T-helper 22 cell (primary cell): ENCODE measurements around the gene DPYSL3.

ENCODE experiments used
- DNase-seq: peaks from one replicate; pipeline ENCODE4 v3.0.0-alpha.2; 2020; ENCODE audit warnings: low read depth

Gene DPYSL3

DNA sequence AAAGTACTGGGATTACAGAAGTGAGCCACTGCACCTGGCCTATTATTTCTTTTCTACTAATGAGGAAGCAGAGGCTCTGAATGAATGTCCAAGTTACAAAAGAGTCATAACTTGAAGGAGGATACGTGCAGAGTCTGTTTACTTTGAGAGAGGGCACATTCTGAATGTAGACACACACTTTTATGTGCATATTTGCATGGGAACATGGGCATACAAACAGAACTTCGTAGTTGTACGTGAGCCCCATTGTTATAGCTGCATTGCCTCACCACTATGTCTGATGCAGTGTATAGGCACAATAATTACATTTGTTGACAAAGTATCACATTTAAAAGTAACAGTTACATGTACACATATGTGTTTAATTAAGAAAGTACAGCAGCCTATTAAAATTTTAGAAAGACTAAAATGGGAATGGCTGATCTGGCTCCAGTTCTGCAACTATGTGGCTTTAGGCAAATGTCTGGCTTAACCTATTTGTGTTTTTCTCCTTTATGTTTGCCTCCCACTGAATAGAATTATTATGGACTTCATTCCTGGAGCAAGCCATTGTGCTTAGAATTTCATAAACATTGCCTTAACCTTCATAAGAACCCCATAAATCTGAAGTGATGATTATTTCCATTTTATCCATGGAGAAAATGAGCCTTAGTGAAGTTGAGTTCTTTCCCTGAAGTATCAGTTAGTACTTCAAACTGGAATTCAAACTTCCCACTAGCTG, 3.0 kb upstream of the DPYSL3 start:
- no peak for DNase-seq

DNA sequence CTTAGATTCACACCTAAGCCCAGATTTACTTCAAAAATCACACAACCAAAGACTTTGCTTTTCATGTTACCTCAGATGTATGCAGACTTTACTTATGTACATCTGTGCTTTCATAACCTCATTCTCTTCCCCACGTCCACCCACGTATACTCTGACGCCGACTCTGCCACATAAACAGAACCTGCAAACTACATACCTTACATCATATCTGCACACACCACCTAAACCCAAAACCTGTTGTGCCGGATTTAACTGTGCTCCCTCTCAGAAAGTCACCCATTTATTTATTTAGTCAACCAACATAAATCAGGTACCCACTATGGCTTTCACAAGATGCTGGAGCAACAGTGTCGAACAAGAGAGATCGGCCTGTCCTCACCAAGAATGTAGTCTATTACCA, 1.0 kb upstream of the DPYSL3 start:
- DNase-seq, result no peak

DNA sequence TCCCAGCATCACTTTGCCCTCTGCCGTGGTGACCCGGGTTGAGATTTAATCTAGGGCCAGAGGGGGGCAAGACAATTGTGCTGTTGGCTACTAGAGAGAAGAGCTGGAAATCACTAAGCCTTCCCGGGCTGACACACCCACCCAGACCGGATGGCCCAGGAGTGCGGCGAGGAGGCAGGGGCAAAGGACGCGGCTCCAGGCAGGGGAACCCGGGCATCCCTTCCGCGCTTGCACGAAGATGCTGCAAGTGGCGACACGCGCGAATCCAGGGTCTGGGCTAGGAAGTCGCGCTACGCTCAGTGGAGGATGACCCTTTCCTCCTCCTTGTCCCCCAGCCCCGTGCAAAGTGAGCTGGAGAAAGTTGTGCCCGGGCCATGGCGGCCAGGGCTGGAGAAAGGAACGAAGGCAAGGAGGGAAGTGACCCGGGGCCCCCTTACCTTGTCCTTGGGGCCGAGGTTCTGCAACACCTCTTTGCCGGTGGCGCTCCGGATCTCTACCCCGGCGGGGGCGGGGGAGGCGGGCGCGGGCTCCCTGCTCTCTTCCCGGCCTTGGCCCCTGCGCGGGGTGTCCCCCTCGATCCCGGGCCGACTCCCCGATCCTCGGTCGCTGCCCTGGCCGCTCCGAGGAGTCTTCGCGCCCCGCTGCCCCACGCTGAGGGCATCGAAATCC, 693 bp downstream of the DPYSL3 start:
- DNase-seq, result no peak

DNA sequence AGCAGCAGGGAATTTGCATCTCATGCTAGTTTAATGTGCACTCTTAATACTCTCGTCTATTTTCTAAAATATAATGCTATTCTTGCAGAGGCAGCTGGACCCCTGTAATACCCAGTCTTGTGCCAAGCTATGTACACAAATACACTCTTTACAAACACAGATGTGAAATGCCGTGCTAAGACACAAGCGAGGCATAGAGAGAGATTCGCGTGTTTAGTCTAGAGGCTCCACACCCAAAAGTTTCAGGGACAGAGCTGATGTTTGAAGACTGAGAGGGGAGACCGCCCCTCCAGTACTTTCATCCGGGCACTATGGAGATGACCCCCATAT, 1.2 kb downstream of the DPYSL3 start:
- DNase-seq, result no peak

DNA sequence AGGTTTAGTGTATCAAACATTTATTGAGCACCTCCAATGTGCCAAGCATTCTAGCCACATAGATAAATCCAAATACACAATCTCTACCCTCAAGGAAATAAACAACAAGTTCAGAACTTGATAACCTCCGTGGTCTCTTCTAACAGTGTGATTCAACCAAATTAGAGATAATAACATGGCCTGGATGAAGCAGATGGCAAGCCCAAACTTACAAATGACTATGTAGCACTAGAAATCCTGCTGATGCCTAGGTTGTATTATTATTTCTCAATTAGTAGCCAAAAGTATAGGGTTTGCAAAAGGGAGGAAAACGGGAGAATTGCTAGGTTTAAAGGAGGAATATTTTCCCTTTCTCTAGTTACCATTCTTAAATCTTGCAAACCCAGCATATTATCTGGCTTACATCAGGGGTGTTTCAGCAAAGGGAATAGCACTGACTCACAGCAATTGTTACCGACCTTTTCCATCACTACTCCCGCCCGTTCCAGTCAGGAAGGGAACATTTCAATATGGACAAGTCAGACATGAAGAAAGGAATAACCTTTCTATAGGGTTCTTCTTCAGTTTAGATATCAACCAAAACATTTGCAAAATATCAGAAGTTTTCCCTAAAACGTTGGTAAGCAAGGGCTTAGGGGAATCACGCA, 2.3 kb downstream of the DPYSL3 start:
- DNase-seq, result no peak

DNA sequence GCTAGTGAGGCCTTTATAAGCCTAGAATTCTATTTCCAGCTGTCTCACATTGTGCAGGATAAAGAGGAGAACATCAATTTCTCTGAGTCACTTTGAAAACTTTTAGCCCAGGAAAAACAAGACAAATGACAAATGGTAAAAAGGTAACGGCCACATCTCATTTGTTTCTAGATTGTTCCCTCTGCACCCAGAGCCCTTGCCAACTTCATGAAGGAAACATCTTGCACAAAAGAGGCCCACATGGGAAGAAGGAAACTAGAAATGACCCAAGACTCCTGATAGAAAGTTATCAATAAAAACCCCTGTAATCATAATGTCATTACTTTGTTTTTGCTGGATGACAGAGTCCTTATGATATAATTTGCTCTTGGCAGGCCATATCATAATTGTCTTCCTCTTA, 5.3 kb downstream of the DPYSL3 start:
- no peak for DNase-seq

DNA sequence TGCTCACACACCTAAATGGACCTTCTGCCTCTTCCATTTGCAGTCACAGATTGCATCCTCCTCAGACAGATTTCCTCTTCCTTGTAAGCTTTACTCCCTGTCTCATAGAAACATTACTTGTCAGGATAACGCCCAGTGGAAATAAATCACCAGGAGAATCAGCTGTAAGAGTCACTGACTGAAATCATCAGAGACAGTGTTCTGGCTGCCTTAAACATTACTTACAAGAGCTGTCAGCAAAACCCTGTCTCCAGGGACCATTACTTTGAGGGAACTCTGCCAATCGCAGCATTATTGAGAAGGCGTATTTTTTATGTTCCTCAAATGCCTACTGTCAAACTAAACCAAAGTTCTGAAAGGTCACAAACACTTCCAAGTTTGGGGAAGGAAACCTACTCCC, 5.9 kb downstream of the DPYSL3 start:
- DNase-seq, result no peak

DNA sequence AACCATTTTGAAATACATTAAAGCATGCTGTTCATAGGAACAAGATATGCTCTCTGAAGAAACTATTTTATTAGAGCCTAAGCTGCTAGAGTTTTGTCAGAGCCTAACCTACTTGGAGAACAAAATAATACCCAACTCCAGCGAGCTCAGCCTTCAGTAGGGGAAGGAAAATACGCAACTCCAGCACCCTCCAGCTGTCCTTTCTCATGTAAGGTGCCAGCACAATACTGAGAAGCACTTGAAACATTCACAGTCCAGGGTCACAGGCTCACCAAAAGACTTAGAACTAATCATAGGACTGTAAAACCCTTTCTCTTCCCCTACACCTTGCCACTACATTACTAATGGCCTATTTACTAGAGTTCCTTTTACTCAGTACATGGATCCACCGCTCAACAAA, 18.9 kb downstream of the DPYSL3 start:
- no peak for DNase-seq

DNA sequence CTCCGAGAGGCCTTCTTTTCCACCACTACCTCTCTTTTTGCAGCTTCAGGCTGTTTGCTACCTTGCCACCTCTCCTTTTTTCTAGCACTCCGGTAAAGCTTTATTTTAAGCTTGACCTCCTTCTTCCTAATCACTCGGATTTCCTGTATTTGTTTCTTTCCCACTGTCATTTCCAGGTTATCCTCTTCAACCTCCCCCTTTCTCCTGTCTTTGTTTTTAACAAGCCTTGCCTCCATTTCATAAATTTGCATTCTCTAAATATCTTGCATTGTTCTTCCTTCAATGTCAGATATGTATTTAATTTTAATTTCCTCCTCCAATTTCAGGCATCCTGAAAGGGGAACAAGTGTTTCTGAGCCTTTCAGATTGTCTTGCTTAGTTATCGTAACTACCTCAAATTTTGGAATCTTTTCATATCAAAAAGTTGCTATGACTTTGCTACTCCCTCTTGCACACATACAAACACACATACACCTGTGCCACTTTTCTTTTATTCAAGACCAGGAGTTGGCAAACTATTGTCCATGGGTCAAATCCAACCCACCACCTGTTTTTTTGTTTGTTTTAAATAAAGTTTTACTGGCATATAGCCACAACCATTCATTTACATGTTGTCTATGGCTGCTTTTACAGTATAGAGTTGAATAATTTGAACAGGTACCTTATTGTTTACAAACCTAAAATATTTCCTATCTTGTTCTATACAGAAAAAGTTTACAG, 22.7 kb downstream of the DPYSL3 start:
- DNase-seq, result no peak

DNA sequence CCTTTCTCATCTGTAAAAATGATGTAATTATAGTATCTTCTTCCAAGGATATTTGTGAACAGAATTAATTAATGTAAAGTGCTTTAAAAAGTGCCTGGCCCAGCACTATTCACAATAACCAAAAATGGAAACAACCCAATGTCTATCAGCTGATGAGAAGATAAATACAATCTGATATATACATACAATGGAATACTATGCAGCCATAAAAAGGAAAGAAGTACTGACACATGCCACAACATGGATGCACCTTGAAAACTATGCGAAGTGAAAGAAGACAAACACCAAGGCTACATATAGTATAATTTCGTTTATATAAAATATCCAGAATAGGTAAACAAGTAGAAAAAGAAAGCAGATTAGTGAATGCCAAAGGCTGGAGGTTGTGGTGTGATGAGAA, 24.1 kb downstream of the DPYSL3 start:
- no peak for DNase-seq

DNA sequence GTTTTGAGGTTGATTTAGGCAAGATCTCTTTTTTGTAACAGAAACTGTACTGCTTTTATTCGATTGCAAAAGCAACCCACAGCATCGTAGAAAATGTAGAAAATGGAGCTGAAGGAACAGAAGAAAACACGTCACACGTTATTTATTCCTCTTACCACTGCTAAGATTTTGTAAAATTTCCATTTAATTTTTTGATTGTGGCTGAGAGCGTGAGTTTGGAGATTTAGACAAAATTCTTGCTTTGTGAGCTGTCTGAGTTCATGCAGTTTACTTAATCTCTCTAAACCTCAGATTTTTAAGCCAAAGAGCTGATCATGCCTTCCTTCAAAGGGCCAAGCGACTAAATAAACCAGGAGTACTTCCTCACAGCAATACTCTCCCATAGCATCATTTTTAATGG, 24.8 kb downstream of the DPYSL3 start:
- no peak for DNase-seq

DNA sequence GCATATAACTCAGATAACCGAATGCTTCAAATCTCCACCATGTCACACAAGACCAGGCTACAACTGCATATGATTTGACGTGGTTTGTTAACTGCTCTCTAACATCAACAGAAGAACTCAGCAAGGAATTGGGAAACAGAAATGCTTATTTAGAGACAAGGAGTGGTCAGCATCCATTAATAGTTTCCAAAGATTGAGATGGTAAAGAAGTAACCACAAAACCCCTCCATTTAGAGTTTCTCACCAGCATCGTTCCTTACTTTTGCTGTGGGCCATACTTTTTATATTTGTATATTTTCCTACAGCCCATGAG, 25.2 kb downstream of the DPYSL3 start:
- DNase-seq, result no peak

DNA sequence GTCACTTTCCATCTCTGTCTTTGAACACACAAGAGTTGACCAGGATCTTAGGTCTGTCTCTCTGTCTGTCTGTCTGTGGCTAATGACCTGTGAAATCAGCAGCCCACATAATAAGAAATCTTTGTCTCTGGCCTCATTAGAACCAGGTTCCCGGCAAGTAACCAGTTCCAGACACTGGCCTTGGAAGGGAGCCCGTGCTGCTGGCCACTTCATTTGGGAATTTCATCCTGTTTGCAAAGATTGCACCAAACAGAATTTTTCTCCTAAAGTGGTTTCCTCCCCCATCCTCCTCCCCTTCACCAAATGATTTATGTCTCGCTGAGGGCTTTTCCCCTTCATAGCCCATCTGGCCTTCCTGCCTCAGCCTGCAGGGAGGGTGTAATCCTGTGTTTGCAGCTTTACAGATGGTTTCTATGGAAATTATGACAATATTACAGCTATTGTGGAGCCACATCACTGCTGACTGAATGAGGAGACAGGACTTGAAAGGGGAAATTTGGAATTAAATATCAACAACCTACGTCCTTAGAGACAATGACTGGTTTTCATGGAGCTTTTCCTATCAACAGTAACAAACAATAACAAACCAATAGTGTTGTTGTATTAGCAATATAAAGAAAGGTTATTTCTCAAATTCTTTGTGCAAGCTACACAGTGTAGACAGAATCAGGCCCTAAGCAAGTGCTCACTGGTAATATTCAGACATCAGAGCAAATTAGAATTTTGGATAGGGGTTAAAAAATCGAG, 25.7 kb downstream of the DPYSL3 start:
- no peak for DNase-seq

DNA sequence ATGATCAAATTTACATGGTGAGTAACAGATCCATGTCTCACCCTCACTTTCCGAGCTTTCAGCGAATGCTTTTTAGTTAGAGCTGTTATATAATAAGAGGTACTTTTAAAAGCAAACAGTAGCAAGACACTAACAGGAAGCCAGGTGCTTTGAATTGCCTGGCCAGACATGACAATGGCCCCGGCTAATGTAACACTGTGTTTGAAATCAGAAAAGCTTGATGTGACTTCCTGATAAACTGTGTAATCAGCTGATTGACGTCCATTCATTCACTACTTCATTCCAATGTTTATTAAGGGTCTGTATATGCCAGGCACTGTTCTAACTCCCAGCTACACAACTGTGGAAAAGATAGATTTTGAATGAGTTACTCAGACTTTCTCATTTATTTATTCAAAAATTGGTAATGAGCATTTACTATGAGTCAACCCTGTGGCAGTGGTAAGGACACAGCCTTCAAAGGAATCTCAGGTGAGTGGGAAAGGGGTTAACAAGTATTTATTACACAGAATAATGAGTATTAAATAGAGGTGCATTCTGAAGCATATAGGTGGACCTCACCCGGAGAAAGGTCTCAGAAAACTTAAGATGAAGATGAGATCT, 26.6 kb downstream of the DPYSL3 start:
- no peak for DNase-seq

DNA sequence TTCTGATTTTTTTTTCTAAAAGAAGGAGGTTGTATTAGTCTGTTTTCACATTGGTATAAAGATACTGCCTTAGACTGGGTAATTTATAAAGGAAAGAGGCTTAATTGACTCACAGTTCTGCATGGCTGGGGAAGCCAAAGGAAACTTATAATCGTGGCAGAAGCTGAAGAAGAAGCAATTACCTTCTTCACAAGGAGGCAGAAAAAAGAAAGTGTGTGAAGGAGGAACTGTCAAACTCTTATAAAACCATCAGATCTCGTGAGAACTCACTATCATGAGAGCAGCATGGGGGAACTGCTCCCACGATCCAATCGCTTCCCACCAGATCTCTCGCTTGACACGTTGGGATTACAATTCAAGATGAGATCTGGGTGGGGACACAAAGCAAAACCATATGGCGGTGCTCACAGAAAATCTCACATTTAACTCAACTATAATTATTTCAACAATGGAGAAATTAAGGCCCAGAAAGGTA, 27.1 kb downstream of the DPYSL3 start:
- DNase-seq, result no peak

DNA sequence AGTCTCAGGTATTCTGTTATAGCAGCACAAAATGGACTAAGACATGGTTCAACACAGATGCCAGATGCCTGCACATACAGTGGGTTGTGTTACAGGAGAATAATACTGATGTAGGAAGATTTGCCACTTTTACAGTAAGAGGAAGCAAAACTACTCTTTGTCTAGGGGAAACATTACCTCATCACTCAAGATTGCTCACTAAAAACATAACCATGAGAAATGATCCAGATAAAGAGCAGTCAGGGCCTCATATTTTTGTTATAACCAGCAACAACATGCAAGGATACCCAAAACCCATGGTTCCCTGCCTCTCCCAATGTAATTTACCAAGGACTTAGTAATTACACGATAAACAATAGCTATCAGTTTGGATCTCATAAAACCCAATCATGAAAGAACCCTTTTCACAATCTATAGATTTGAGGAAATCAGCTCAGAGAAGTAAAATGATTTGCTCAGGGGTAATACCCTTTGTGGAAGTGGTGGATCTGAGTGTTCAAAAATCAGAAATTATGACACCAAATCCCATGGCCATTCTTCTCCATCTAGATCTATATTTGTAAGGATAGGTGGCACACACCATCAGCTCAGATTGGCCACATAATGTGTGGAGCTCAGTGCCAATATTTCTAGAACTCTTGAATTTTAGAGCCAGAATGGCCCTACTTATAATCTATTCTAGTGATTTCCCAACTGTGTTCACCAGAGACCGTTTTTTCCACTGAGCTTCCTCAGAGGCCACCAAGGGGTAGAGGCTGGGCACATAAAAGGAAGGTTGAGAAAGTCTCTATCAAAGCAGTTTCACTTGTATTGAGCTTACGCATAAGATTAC, 27.8 kb downstream of the DPYSL3 start:
- DNase-seq, result no peak

DNA sequence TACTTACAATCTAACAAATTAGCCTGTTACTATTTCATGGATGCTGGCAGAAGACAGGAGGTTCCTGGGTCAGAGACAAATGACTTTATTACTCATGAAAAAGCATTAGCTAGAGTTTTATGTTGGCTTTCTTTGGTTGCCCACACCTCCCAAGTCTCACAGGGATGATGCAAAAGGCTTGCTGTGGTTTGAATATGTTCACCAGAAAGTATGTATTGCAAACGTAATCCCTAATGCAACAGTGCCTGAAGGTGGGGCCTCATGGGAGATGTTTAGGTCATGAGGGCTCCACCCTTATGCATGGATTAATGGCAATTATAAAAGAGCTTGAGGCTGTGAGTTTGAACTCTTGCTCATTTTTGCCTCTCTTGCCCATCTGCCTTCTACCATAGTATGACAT, 28.5 kb downstream of the DPYSL3 start:
- DNase-seq, result no peak

DNA sequence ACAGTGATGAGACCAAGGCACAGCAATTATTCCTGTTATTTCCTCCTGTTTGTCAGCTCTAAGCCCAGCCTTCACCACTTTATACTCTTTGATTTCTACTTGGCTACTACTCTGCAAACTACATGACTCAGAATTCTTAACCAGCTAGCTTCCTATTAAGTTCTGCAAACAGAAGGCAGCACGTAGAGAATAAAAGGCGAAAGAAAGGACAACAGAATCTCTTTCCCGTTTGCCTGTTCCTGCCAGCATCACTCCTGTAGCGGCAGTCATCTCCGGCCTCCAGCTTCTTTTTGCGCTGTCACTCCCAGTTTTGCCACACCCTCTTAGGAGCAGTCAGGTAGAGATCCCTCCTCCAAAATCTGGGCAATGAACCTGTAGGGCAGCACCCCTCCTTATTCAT, 29.9 kb downstream of the DPYSL3 start:
- no peak for DNase-seq

DNA sequence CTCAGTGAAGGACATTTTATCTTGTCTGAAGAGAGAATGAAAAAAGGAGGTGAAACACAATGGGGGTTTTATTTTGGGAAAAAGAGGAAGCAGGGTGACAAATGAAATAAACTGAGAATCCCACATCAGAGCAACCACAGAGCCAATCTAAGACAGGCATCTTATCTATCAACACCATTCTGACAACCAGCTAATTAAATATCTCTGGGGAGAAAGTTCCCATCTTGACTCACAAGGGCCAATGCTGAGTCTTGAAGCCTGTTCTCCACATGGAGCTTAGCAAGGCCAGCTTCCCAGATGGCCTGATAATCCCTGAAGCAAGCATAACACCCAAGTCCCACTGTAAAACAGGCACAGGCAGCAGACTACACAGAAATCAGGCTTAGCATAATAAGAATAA, 30.4 kb downstream of the DPYSL3 start:
- DNase-seq, result no peak

DNA sequence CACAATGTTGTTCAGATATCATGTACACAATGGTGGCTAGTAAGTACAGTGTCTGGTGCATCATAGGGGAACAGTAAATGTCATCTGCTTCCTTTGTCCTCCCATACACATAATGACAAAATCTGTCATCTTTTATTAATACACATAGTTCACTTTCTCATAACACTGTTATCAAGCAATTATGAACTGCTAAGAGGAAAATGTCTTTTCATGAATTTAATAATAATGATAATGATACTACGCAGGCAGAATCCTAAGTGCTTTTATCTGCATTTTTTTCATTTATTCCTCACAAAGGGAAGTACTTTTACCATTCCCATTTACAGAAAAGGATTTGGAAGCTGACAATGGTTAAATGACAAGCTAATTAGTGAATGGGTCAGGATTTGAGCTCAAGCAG, 35.7 kb downstream of the DPYSL3 start:
- DNase-seq, result no peak
